Stimulated activated CD4-positive, alpha-beta T cell treated with anti-CD3 and anti-CD28 coated beads, Interleukin-12 subunit alpha, Interleukin-12 subunit beta, amount 100 ng/mL, for 48 hours (primary cell): ENCODE results near the gene QDPR.

ENCODE experiments used
- DNase-seq, 3 donors: peaks; one replicate each; pipeline ENCODE4 v3.0.0-alpha.2; 2020; ENCODE audit warnings: low read depth in 2 of 3, low spot score in 1 of 3

QDPR gene

GRCh38 chr4:17436750-17437090, 75.2 kb downstream of the QDPR start:
- no peak for DNase-seq
